GM21367 (cell line): ENCODE measurements around the gene C1orf174.
A peak's percentile ranks its signal among the peaks of the same experiment; 100 is the strongest.

ENCODE experiments used
- ATAC-seq: cut with Tn5 transposase; IDR thresholded peaks from one replicate; pipeline ENCODE4 v1.9.1; 2021; ENCODE audit not compliant: unreplicated experiment

C1orf174 gene

GRCh38 chr1:3900150-3900968 lies at the start of gene C1orf174:
C1orf174 (minus strand) TSS chr1:3900272; CDS start chr1:3900186, 86 bp downstream.
- ATAC-seq: peak; percentile 67

- ATAC-seq: no peak
Measured at GRCh38 chr1:3948344-3948743, 48.3 kb upstream of the C1orf174 start.

- no peak for ATAC-seq
Measured at GRCh38 chr1:3945916-3946840, 46.1 kb upstream of the C1orf174 start.

- no peak for ATAC-seq
Measured at GRCh38 chr1:3945222-3945621, 45.1 kb upstream of the C1orf174 start.

GRCh38 chr1:3944578-3945125 lies 44.6 kb upstream of the C1orf174 start:
- no peak for ATAC-seq

- no peak for ATAC-seq
Measured at GRCh38 chr1:3943806-3944577, 43.9 kb upstream of the C1orf174 start.

- ATAC-seq: no peak
Measured at GRCh38 chr1:3943123-3943431, 43.0 kb upstream of the C1orf174 start.

GRCh38 chr1:3942416-3943122 lies 42.5 kb upstream of the C1orf174 start:
- no peak for ATAC-seq

- no peak for ATAC-seq
Measured at GRCh38 chr1:3940754-3941345, 40.8 kb upstream of the C1orf174 start.

GRCh38 chr1:3940081-3940753 lies 40.1 kb upstream of the C1orf174 start:
- no peak for ATAC-seq

GRCh38 chr1:3939242-3940080 lies 39.4 kb upstream of the C1orf174 start:
- no peak for ATAC-seq

- no peak for ATAC-seq
Measured at GRCh38 chr1:3932156-3932919, 32.3 kb upstream of the C1orf174 start.

GRCh38 chr1:3931007-3931912 lies 31.2 kb upstream of the C1orf174 start:
- ATAC-seq: no peak

GRCh38 chr1:3930301-3931006 lies 30.4 kb upstream of the C1orf174 start:
- ATAC-seq: no peak

- ATAC-seq: no peak
Measured at GRCh38 chr1:3929126-3929525, 29.1 kb upstream of the C1orf174 start.

GRCh38 chr1:3928586-3928985 lies 28.5 kb upstream of the C1orf174 start:
- no peak for ATAC-seq
